H1 (cell line): ENCODE results near the gene KRT78. TPM values are rescaled to one million over a fixed set of nuclear protein-coding genes. Genes with fewer than 3 reads are reported as not detected.

Experiments
- CTCF ChIA-PET: fragments of 300-600 bp; sonication (Branson Sonifier 250); formaldehyde crosslinking; loops from one replicate; lab custom pipeline; 2021; ENCODE audit not compliant: partially characterized antibody; lab: Charles Lee
- POLR2A ChIA-PET: fragments of 300-600 bp; sonication (Branson Sonifier 250); formaldehyde crosslinking; loops from one replicate; lab custom pipeline; 2021; ENCODE audit warnings: inconsistent platforms; ENCODE audit not compliant: partially characterized antibody; lab: Charles Lee
- DNase-seq, 2 experiments: peaks; one replicate each; pipeline versions ENCODE4 v3.0.0 to v3.0.0-alpha.2; 2010 to 2022; ENCODE audit warnings: low spot score in 2 of 2, low read depth in 1 of 2, mixed read lengths in 1 of 2
- FAIRE-seq: peaks from 2 replicates; lab custom pipeline; 2011; peaks lifted over from hg19 to GRCh38; lab: Jason Lieb, UNC
- H2AFZ ChIP-seq: 2 replicates; pipeline ENCODE4 v1.8.1; 2012; ENCODE audit warnings: low read length, inconsistent platforms
- H2AK5ac ChIP-seq: 2 replicates; pipeline ENCODE4 v1.6.1; 2013; ENCODE audit warnings: low read depth, low read length
- H2BK120ac ChIP-seq: replicated peaks from 2 replicates; pipeline ENCODE3; 2013; ENCODE audit warnings: low read depth, low read length, inconsistent platforms
- H2BK12ac ChIP-seq: 2 replicates; pipeline ENCODE4 v1.6.1; 2013; ENCODE audit warnings: low read depth, low read length
- H2BK15ac ChIP-seq: 2 replicates; pipeline ENCODE4 v1.6.1; 2013; ENCODE audit warnings: low read length
- H2BK20ac ChIP-seq: 2 replicates; pipeline ENCODE4 v1.6.1; 2013; ENCODE audit warnings: low read length
- H2BK5ac ChIP-seq: 2 replicates; pipeline ENCODE4 v1.6.1; 2013; ENCODE audit warnings: low read depth, low read length
- H3K14ac ChIP-seq: 2 replicates; pipeline ENCODE4 v1.6.1; 2013; ENCODE audit warnings: inconsistent platforms; ENCODE audit not compliant: insufficient read length
- H3K18ac ChIP-seq: 2 replicates; pipeline ENCODE4 v1.6.1; 2013; ENCODE audit warnings: low read length; ENCODE audit errors: extremely low read depth
- H3K23ac ChIP-seq: 2 replicates; pipeline ENCODE4 v1.6.1; 2013; ENCODE audit warnings: inconsistent platforms; ENCODE audit not compliant: insufficient read length
- H3K23me2 ChIP-seq: 2 replicates; pipeline ENCODE4 v1.6.1; 2013; ENCODE audit warnings: low read depth, low read length
- H3K27ac ChIP-seq: 2 replicates; pipeline ENCODE4 v1.6.1; 2011; ENCODE audit warnings: low read depth, low read length, inconsistent platforms
- H3K27me3 ChIP-seq, 4 experiments: replicated peaks in 1 of 4; 1 replicate in 1 of 4; 2 replicates in 3 of 4; pipeline versions ENCODE4 v1.6.1 to v1.8.1; 2011 to 2013; ENCODE audit warnings: low read length in 3 of 4, mild to moderate bottlenecking in 3 of 4, inconsistent platforms in 2 of 4, mixed read lengths in 2 of 4, moderate library complexity in 1 of 4; ENCODE audit not compliant: control insufficient read depth in 3 of 4, insufficient read depth in 3 of 4; ENCODE audit errors: extremely low read depth in 1 of 4
- H3K36me3 ChIP-seq, 4 experiments: 2 replicates each; pipeline versions ENCODE4 v1.6.1 to v1.8.1; 2011 to 2013; ENCODE audit warnings: mild to moderate bottlenecking in 4 of 4, low read length in 3 of 4, moderate library complexity in 2 of 4, control low read depth in 1 of 4, inconsistent platforms in 1 of 4; ENCODE audit not compliant: insufficient read depth in 4 of 4, control insufficient read depth in 2 of 4
- H3K4ac ChIP-seq: replicated peaks from 2 replicates; pipeline ENCODE3; 2013; ENCODE audit warnings: low read length, low read depth, mixed read lengths, inconsistent platforms; ENCODE audit not compliant: insufficient read length
- H3K4me1 ChIP-seq, 4 experiments: replicated peaks in 1 of 4; 1 replicate in 1 of 4; 2 replicates in 3 of 4; pipeline versions ENCODE4 v1.6.1 to v1.8.1; 2011 to 2013; ENCODE audit warnings: low read length in 3 of 4, inconsistent platforms in 2 of 4, mixed read lengths in 1 of 4; ENCODE audit not compliant: insufficient read depth in 4 of 4, control insufficient read depth in 3 of 4
- H3K4me2 ChIP-seq, 2 experiments: 2 replicates each; pipeline versions ENCODE4 v1.6.1 to v1.8.1; 2011 to 2013; ENCODE audit warnings: low read depth in 2 of 2, low read length in 2 of 2, control low read depth in 1 of 2, inconsistent platforms in 1 of 2, mild to moderate bottlenecking in 1 of 2; ENCODE audit not compliant: insufficient read depth in 1 of 2
- H3K4me3 ChIP-seq, 4 experiments: fragments of 200-600, 300-600 bp in 1 of 4; sonication (generic), shearing (Covaris generic), sonication (Bioruptor Twin) in 1 of 4; 2 replicates each; pipeline versions ENCODE4 v1.5.1 to v1.8.1; 2011 to 2016; ENCODE audit warnings: low read length in 4 of 4, low read depth in 3 of 4, control low read depth in 2 of 4, inconsistent platforms in 2 of 4, mild to moderate bottlenecking in 2 of 4, mixed read lengths in 1 of 4, moderate library complexity in 1 of 4; ENCODE audit not compliant: insufficient read depth in 2 of 4; ENCODE audit errors: extremely low read depth in 1 of 4
- H3K56ac ChIP-seq: replicated peaks from 2 replicates; pipeline ENCODE3; 2013; ENCODE audit warnings: low read depth, mild to moderate bottlenecking, mixed read lengths, low read length, inconsistent platforms; ENCODE audit not compliant: insufficient read length
- H3K79me1 ChIP-seq: 2 replicates; pipeline ENCODE4 v1.6.1; 2013; ENCODE audit warnings: low read depth, low read length, control low read depth
- H3K79me2 ChIP-seq, 2 experiments: 2 replicates each; pipeline versions ENCODE4 v1.6.1 to v1.8.1; 2012 to 2013; ENCODE audit warnings: low read length in 2 of 2, mild to moderate bottlenecking in 2 of 2, inconsistent platforms in 1 of 2; ENCODE audit not compliant: insufficient read depth in 2 of 2, control insufficient read depth in 1 of 2
- H3K9ac ChIP-seq, 4 experiments: replicated peaks in 1 of 4; 1 replicate in 1 of 4; 2 replicates in 3 of 4; pipeline versions ENCODE4 v1.6.1 to v1.8.1; 2011 to 2013; ENCODE audit warnings: low read depth in 3 of 4, low read length in 3 of 4, control low read depth in 2 of 4, mild to moderate bottlenecking in 2 of 4, moderate library complexity in 2 of 4, inconsistent platforms in 1 of 4; ENCODE audit errors: extremely low read depth in 1 of 4
- H3K9me3 ChIP-seq, 2 experiments: 2 replicates each; pipeline versions ENCODE4 v1.6.1 to v1.8.1; 2012 to 2013; ENCODE audit warnings: mild to moderate bottlenecking in 2 of 2, moderate library complexity in 2 of 2, control low read depth in 1 of 2, inconsistent platforms in 1 of 2, low read depth in 1 of 2, low read length in 1 of 2, mixed read lengths in 1 of 2; ENCODE audit not compliant: insufficient read depth in 2 of 2
- H4K20me1 ChIP-seq, 2 experiments: replicated peaks in 1 of 2; 2 replicates each; pipeline versions ENCODE3 to v1.8.1; 2011 to 2013; ENCODE audit warnings: inconsistent platforms in 2 of 2, low read length in 2 of 2, mild to moderate bottlenecking in 1 of 2; ENCODE audit not compliant: insufficient read depth in 2 of 2, control insufficient read depth in 1 of 2
- H4K5ac ChIP-seq: 2 replicates; pipeline ENCODE4 v1.6.1; 2013; ENCODE audit warnings: low read length, low read depth, mixed read lengths, inconsistent platforms; ENCODE audit not compliant: insufficient read length
- H4K8ac ChIP-seq: 2 replicates; pipeline ENCODE4 v1.8.0; 2013; ENCODE audit warnings: mild to moderate bottlenecking, moderate library complexity, low read length, inconsistent platforms; ENCODE audit not compliant: insufficient read depth; ENCODE audit errors: extremely low read depth
- H4K91ac ChIP-seq: replicated peaks from 2 replicates; pipeline ENCODE3; 2013; ENCODE audit warnings: low read length, mixed read lengths, inconsistent platforms; ENCODE audit not compliant: insufficient read length
- ASH2L ChIP-seq: fragments of 200-600, 300-600 bp; sonication (generic); IDR thresholded peaks from one replicate; pipeline ENCODE4 v1.7.1; 2017; ENCODE audit warnings: low read length
- BACH1 ChIP-seq: IDR thresholded peaks from 2 replicates; pipeline ENCODE4 v1.6.1; 2012; ENCODE audit warnings: low read length, improper control_type of control experiment
- CEBPB ChIP-seq: IDR thresholded peaks from 2 replicates; pipeline ENCODE4 v1.6.1; 2012; ENCODE audit warnings: low read depth, low read length
- EGR1 ChIP-seq: IDR thresholded peaks from 2 replicates; pipeline ENCODE4 v1.6.1; 2011; ENCODE audit warnings: low read depth, low read length, borderline replicate concordance
- FOSL1 ChIP-seq: IDR thresholded peaks from 2 replicates; pipeline ENCODE4 v1.6.1; 2011; ENCODE audit warnings: mild to moderate bottlenecking, low read depth, low read length, moderate library complexity; ENCODE audit not compliant: insufficient read depth
- TAF7 ChIP-seq: optimal IDR thresholded peaks from 2 replicates; pipeline ENCODE3; 2011; ENCODE audit warnings: low read depth, mild to moderate bottlenecking, inconsistent platforms, low read length, moderate library complexity, borderline replicate concordance
- WGBS, 2 experiments: shearing (Covaris generic) in 1 of 2; methylation state at CpG; one replicate each; pipeline versions ENCODE4 v1.1.6 to v1.1.7; 2013 to 2015; ENCODE audit warnings: low lambda C conversion rate in 2 of 2, mixed read lengths in 2 of 2, inconsistent platforms in 1 of 2, low coverage in 1 of 2, missing lambda C conversion rate in 1 of 2; ENCODE audit not compliant: insufficient replicate concordance in 2 of 2, insufficient coverage in 1 of 2, insufficient read length in 1 of 2; ENCODE audit errors: extremely low coverage in 1 of 2, missing lambda C conversion rate in 1 of 2; 5-methylcytosine and 5-hydroxymethylcytosine counted together
- polyA plus RNA-seq, 7 experiments: library from polyadenylated mRNA; depleted of rRNA in 3 of 7; stranded (reverse) in 5 of 7; unstranded in 2 of 7; fragments of >200 nt in 5 of 7; fragments of 200-250 nt in 2 of 7; gene quantifications; 1 replicate in 5 of 7; 2 replicates in 1 of 7; 4 replicates in 1 of 7; pipeline versions ENCODE4 v1.2.1 to v1.2.3, GENCODE V29; 2011 to 2013; ENCODE audit warnings: missing spikeins in 2 of 7, mixed read lengths in 2 of 7
- total RNA-seq: library from RNA; stranded (reverse); fragmentation: NEBNext Ultra II Directional; extraction: Animal tissue kit (Norgen Biotek cat#: 25700); gene quantifications from 2 replicates; pipeline ENCODE4 v1.2.1, GENCODE V29; 2021

KRT78 gene
- total and polyA plus RNA-seq, 2 of the 8 experiments (the other 6 are each of a cell fraction or from before 2014, with no cell fraction given): not detected

DNA sequence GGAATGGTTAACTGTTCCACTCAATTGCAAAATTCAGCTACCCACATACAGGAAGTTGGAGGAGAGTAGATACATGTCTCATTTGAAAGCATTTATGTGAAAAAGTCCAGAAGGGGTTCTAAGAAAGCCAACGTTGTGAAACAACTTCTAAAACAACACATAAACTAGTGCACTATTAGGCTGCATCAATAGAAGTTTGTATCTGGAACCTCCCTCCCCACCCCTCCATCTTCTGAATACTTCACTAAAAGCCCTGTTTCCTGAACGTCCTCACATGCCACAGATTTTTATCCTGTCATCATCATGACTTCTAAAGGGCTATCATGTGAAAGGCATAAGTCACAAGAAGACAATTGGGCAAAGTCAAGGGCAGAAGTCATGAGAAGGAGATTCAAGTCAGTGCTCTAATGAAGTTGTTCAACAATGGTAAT lies 20.2 kb downstream of the KRT78 start:
- Histone ChIP-seq H2BK120ac (no peak overlapping the region), H3K9ac (no peak overlapping the region), H4K5ac (no peak overlapping the region), H3K18ac (no peak overlapping the region), H3K56ac (no peak overlapping the region), H3K23ac (no peak overlapping the region), H4K91ac (no peak overlapping the region), H3K4ac (no peak overlapping the region), H3K4me1 (no peaks in the 10 kb centered on the region; a peak in 2 of 7 replicates), H3K4me2 (no peak overlapping the region), H4K20me1 (no peaks in the 10 kb centered on the region), H3K4me3 (no peak overlapping the region), H2BK12ac (no peak overlapping the region), H4K8ac (no peak overlapping the region), H3K27ac (no peak overlapping the region), H3K14ac (no peak overlapping the region), H2BK15ac (no peak overlapping the region), H3K27me3 (0 out of 7 replicates have a peak, but pooled peaks cover 0 to 2% (median 0%) of the 10 kb centered on the region in 4 experiments), H2BK20ac (no peak overlapping the region), H3K9me3 (no peaks in the 10 kb centered on the region), H3K36me3 (no peaks in the 10 kb centered on the region), H2AK5ac (no peak overlapping the region), H2BK5ac (no peak overlapping the region), H2AFZ (no peak overlapping the region), H3K79me2 (no peaks in the 10 kb centered on the region), H3K79me1 (no peaks in the 10 kb centered on the region), H3K23me2 (no peaks in the 10 kb centered on the region)
- DNase-seq (no peak), FAIRE-seq (no peak)
- TF ChIP-seq TAF7 (no peak), BACH1 (no peak), FOSL1 (no peak), ASH2L (no peak), EGR1 (no peak), CEBPB (no peak)
- CTCF ChIA-PET: interaction anchor here (0.7 to 3.7 kb wide), 4 partner anchors 10 to 37 kb away, joined by 3 to 13 read pairs (median 3); no protein-coding TSS in a partner anchor
- POLR2A ChIA-PET: no interaction called here
- 86% methylated on average over 2 of the region's 2 CpGs; no CpG with 5 or more reads in 1 of the 2 experiments for WGBS, 2 experiments
